WTC11 (cell line): ENCODE measurements around the gene WWC1. TPM values are rescaled to one million over a fixed set of nuclear protein-coding genes. Genes with fewer than 3 reads are reported as not detected.

Source experiments
- ATAC-seq: fragments of 200-7000 bp; cut with Tn5 transposase; 2 replicates; pipeline ENCODE4 v1.10.0; 2021; ENCODE audit warnings: mild to moderate bottlenecking, moderate library complexity
- CTCF ChIA-PET: fragments of 300-600 bp; sonication (Branson Sonifier 250); formaldehyde crosslinking; loops from one replicate; lab custom pipeline; 2021; ENCODE audit warnings: antibody characterized with exemption; lab: Charles Lee
- POLR2A ChIA-PET: fragments of 350-600 bp; sonication (Branson Sonifier 250); formaldehyde crosslinking; loops from one replicate; lab custom pipeline; 2021; ENCODE audit warnings: antibody characterized with exemption; lab: Charles Lee
- DNase-seq: peaks from one replicate; pipeline ENCODE4 v3.0.0; 2021; ENCODE audit warnings: low spot score
- H3K27ac Mint-ChIP-seq: 2 replicates; pipeline ENCODE4 v1.8.0; 2021; ENCODE audit warnings: mixed read lengths
- H3K27me3 Mint-ChIP-seq: 2 replicates; pipeline ENCODE4 v1.8.0; 2021; ENCODE audit warnings: low read depth, mild to moderate bottlenecking, moderate library complexity, mixed read lengths
- H3K36me3 Mint-ChIP-seq: 2 replicates; pipeline ENCODE4 v1.8.0; 2021; ENCODE audit warnings: mixed read lengths
- H3K4me1 Mint-ChIP-seq: 2 replicates; pipeline ENCODE4 v1.8.0; 2022; ENCODE audit warnings: mixed read lengths
- H3K4me3 Mint-ChIP-seq: 2 replicates; pipeline ENCODE4 v1.8.0; 2021; ENCODE audit warnings: mild to moderate bottlenecking, moderate library complexity, mixed read lengths
- H3K9me3 Mint-ChIP-seq: 2 replicates; pipeline ENCODE4 v1.8.0; 2021; ENCODE audit warnings: mixed read lengths
- AR ChIP-seq: fragments of 250-450 bp; sonication (Bioruptor Pico); IDR thresholded peaks from 2 replicates; pipeline ENCODE4 v1.9.0; 2021; ENCODE audit warnings: mild to moderate bottlenecking
- ELF4 ChIP-seq: sonication (generic); formaldehyde crosslinking; IDR thresholded peaks from 2 replicates; pipeline ENCODE4 v1.8.1; 2022; ENCODE audit warnings: low read depth, mild to moderate bottlenecking, moderate library complexity, missing genetic modification reagents
- EMX1 ChIP-seq: fragments of 250-450 bp; sonication (Bioruptor Pico); IDR thresholded peaks from 2 replicates; pipeline ENCODE4 v1.8.0; 2021; ENCODE audit warnings: mild to moderate bottlenecking
- FOXK1 ChIP-seq: sonication (generic); formaldehyde crosslinking; IDR thresholded peaks from 2 replicates; pipeline ENCODE4 v1.8.0; 2022; ENCODE audit warnings: mild to moderate bottlenecking, moderate library complexity, missing genetic modification reagents
- HMGA2 ChIP-seq: fragments of 250-450 bp; sonication (Bioruptor Pico); IDR thresholded peaks from 2 replicates; pipeline ENCODE4 v1.4.0; 2021; ENCODE audit warnings: mild to moderate bottlenecking, moderate library complexity
- JAZF1 ChIP-seq: fragments of 250-450 bp; sonication (Bioruptor Pico); IDR thresholded peaks from 2 replicates; pipeline ENCODE4 v1.9.0; 2021; ENCODE audit warnings: moderate library complexity, mild to moderate bottlenecking, inconsistent platforms
- JUN ChIP-seq: sonication (generic); formaldehyde crosslinking; IDR thresholded peaks from 2 replicates; pipeline ENCODE4 v1.8.0; 2023; ENCODE audit warnings: mild to moderate bottlenecking, missing genetic modification reagents
- NR3C1 ChIP-seq: sonication (generic); formaldehyde crosslinking; conservative IDR thresholded peaks from 2 replicates; pipeline ENCODE4 v1.8.1; 2023; ENCODE audit warnings: low read depth, mild to moderate bottlenecking, missing genetic modification reagents
- RORB ChIP-seq: fragments of 250-450 bp; sonication (Bioruptor Pico); IDR thresholded peaks from 2 replicates; pipeline ENCODE4 v1.9.0; 2021; ENCODE audit warnings: mild to moderate bottlenecking
- TCF7 ChIP-seq: sonication (generic); formaldehyde crosslinking; IDR thresholded peaks from 2 replicates; pipeline ENCODE4 v1.8.0; 2022; ENCODE audit warnings: mild to moderate bottlenecking, low read depth, missing genetic modification reagents, moderate library complexity
- ZNF138 ChIP-seq: sonication (generic); formaldehyde crosslinking; conservative IDR thresholded peaks from 2 replicates; pipeline ENCODE4 v1.8.1; 2022; ENCODE audit warnings: mild to moderate bottlenecking, moderate library complexity, missing genetic modification reagents
- ZNF219 ChIP-seq: sonication (generic); formaldehyde crosslinking; IDR thresholded peaks from 2 replicates; pipeline ENCODE4 v1.8.0; 2023; ENCODE audit warnings: missing genetic modification reagents, mild to moderate bottlenecking, borderline replicate concordance
- ZNF532 ChIP-seq: fragments of 250-450 bp; sonication (Bioruptor Pico); IDR thresholded peaks from 2 replicates; pipeline ENCODE4 v1.9.0; 2021; ENCODE audit warnings: mild to moderate bottlenecking, borderline replicate concordance
- ZSCAN18 ChIP-seq: fragments of 250-450 bp; sonication (Bioruptor Pico); IDR thresholded peaks from 2 replicates; pipeline ENCODE4 v2.1.2; 2022; ENCODE audit warnings: mild to moderate bottlenecking, moderate library complexity
- total RNA-seq: library from RNA; stranded (reverse); gene quantifications from 3 replicates; pipeline ENCODE4 v1.2.3, GENCODE V29; 2021

WWC1 gene
- total RNA-seq, 1 experiment from 2014 or later = 48.4 TPM

- no peak for DNase-seq
- TF ChIP-seq JUN (CRISPR knock-in tag) (no peak), HMGA2 (CRISPR knock-in tag) (no peak), EMX1 (CRISPR knock-in tag) (no peak), ZNF532 (CRISPR knock-in tag) (no peak), AR (no peak), TCF7 (CRISPR knock-in tag) (no peak), JAZF1 (CRISPR knock-in tag) (no peak), RORB (CRISPR knock-in tag) (no peak), ZNF138 (CRISPR knock-in tag) (no peak), ZNF219 (CRISPR knock-in tag) (no peak), ELF4 (CRISPR knock-in tag) (no peak)
- TF ChIP-seq, all 79 proteins: peak for 0
- CTCF ChIA-PET = no interaction called here
- Mint-ChIP-seq H3K27me3 (no peaks in the 10 kb centered on the region), H3K4me1 (no peaks in the 10 kb centered on the region), H3K9me3 (peaks cover 9% of the 10 kb centered on the region), H3K4me3 (no peak overlapping the region), H3K27ac (no peak overlapping the region), H3K36me3 (no peaks in the 10 kb centered on the region)
- POLR2A ChIA-PET = no interaction called here
- ATAC-seq = no peak
Observed at GRCh38 chr5:168251259-168251658, 40.2 kb upstream of the WWC1 start.

GRCh38 chr5:168254013-168254693, 37.3 kb upstream of the WWC1 start:
- ChIA-PET CTCF (no interaction called here), POLR2A (no interaction called here)
- Mint-ChIP-seq H3K36me3 (no peaks in the 10 kb centered on the region), H3K27ac (no peak overlapping the region), H3K27me3 (no peaks in the 10 kb centered on the region), H3K9me3 (no peaks in the 10 kb centered on the region), H3K4me3 (no peak overlapping the region), H3K4me1 (no peaks in the 10 kb centered on the region)
- ATAC-seq (no peak), DNase-seq (no peak)
- TF ChIP-seq ZSCAN18 (no peak), TCF7 (CRISPR knock-in tag) (no peak), NR3C1 (CRISPR knock-in tag) (no peak), RORB (CRISPR knock-in tag) (no peak), ZNF219 (CRISPR knock-in tag) (no peak), FOXK1 (CRISPR knock-in tag) (no peak)
